BLaER1 treated with 17β-estradiol and CSF1 and Interleukin-3, amounts not matched to agents 10 nM and 100 nM (cell line): Measurements from ENCODE around the gene TXNIP.

Experiments
- H3K27ac ChIP-seq, 11 experiments: shearing (Covaris generic); formaldehyde crosslinking; 2 replicates each; pipeline ENCODE4 v1.8.1; 2022
- H3K27me3 ChIP-seq, 11 experiments: shearing (Covaris generic); formaldehyde crosslinking; 2 replicates each; pipeline ENCODE4 v1.8.1; 2022
- H3K36me3 ChIP-seq, 11 experiments: shearing (Covaris generic); formaldehyde crosslinking; 2 replicates each; pipeline ENCODE4 v1.8.1; 2022
- H3K4me1 ChIP-seq, 10 experiments: shearing (Covaris generic); formaldehyde crosslinking; 2 replicates each; pipeline ENCODE4 v1.8.1; 2022
- H3K4me2 ChIP-seq, 11 experiments: shearing (Covaris generic); formaldehyde crosslinking; 2 replicates each; pipeline ENCODE4 v1.8.1; 2022
- H3K4me3 ChIP-seq, 10 experiments: shearing (Covaris generic); formaldehyde crosslinking; 2 replicates each; pipeline ENCODE4 v1.8.1; 2022
- H3K9ac ChIP-seq, 11 experiments: shearing (Covaris generic); formaldehyde crosslinking; 2 replicates each; pipeline ENCODE4 v1.8.1; 2022
- H3K9me3 ChIP-seq, 11 experiments: shearing (Covaris generic); formaldehyde crosslinking; replicated peaks in 1 of 11; 2 replicates each; pipeline ENCODE4 v1.8.1; 2022
- H4K20me1 ChIP-seq, 11 experiments: shearing (Covaris generic); formaldehyde crosslinking; 2 replicates each; pipeline ENCODE4 v1.8.1; 2022
- Cebpa-rat ChIP-seq, 11 experiments: shearing (Covaris generic); IDR thresholded peaks; 2 replicates each; pipeline ENCODE4 v1.8.1; 2022

Gene TXNIP

GRCh38 chr1:145983206-145983675 lies 13.1 kb downstream of the TXNIP start:
- no peaks in the 10 kb centered on the region for H3K36me3 ChIP-seq
- no peaks in the 10 kb centered on the region for H3K27me3 ChIP-seq
- H3K27ac ChIP-seq = peak overlapping the region in 6 of 11 experiments; percentile 18 to 95 (median 92); a peak in 9 of 22 replicates
- H3K4me3 ChIP-seq = no peak overlapping the region
- peak overlapping the region in 1 of 11 experiments; percentile 6; a peak in 1 of 22 replicates for H3K9ac ChIP-seq
- H3K9me3 ChIP-seq = no peaks in the 10 kb centered on the region
- H4K20me1 ChIP-seq = no peaks in the 10 kb centered on the region
- H3K4me2 ChIP-seq = peak overlapping the region in 7 of 11 experiments; percentile 6 to 96 (median 86); a peak in 11 of 22 replicates
- TF ChIP-seq Cebpa-rat (IDR thresholded peaks at IDR 0.05) = no peak
- peaks cover 31 to 97% (median 70%) of the 10 kb centered on the region in 10 experiments for H3K4me1 ChIP-seq

- Histone ChIP-seq H3K9me3 (no peaks in the 10 kb centered on the region), H3K4me2 (peak overlapping the region in 7 of 11 experiments; percentile 6 to 96 (median 88); a peak in 12 of 22 replicates), H3K27me3 (no peaks in the 10 kb centered on the region), H3K36me3 (no peaks in the 10 kb centered on the region), H3K4me3 (no peak overlapping the region), H3K9ac (no peak overlapping the region), H3K27ac (peak overlapping the region in 10 of 11 experiments; percentile 84 to 95 (median 92); a peak in 18 of 22 replicates), H4K20me1 (no peaks in the 10 kb centered on the region), H3K4me1 (peaks cover 41 to 97% (median 80%) of the 10 kb centered on the region in 10 experiments)
- TF ChIP-seq Cebpa-rat (IDR thresholded peaks at IDR 0.05) = no peak
Measured at GRCh38 chr1:145982010-145982723, 14.2 kb downstream of the TXNIP start.

GRCh38 chr1:145980457-145980994 lies 15.9 kb downstream of the TXNIP start:
- Histone ChIP-seq H3K9me3 (no peaks in the 10 kb centered on the region), H3K9ac (peak overlapping the region; percentile 66 to 80 (median 78)), H3K4me2 (peak overlapping the region; percentile 78 to 96 (median 87)), H3K4me3 (peak overlapping the region in 6 of 10 experiments; percentile 4 to 39 (median 8); a peak in 2 of 20 replicates), H3K27me3 (no peaks in the 10 kb centered on the region), H3K4me1 (peaks cover 46 to 84% (median 72%) of the 10 kb centered on the region in 10 experiments), H3K36me3 (no peaks in the 10 kb centered on the region), H4K20me1 (no peaks in the 10 kb centered on the region), H3K27ac (peak overlapping the region; percentile 84 to 95 (median 91))
- TF ChIP-seq Cebpa-rat (IDR thresholded peaks at IDR 0.05) = peak in 2 of 11 experiments; percentile 8 to 10; a peak in 1 of 22 replicates

GRCh38 chr1:145979746-145980456 lies 16.5 kb downstream of the TXNIP start:
- H4K20me1 ChIP-seq = no peaks in the 10 kb centered on the region

GRCh38 chr1:145978854-145979745 lies 17.3 kb downstream of the TXNIP start:
- Histone ChIP-seq H3K36me3 (no peaks in the 10 kb centered on the region; a peak in 1 of 22 replicates), H3K9ac (peak overlapping the region; percentile 69 to 80 (median 78)), H3K4me1 (peaks cover 46 to 70% (median 63%) of the 10 kb centered on the region in 10 experiments), H3K4me2 (peak overlapping the region; percentile 78 to 96 (median 87)), H3K27ac (peak overlapping the region; percentile 84 to 95 (median 91)), H3K9me3 (no peaks in the 10 kb centered on the region), H4K20me1 (no peaks in the 10 kb centered on the region), H3K4me3 (peak overlapping the region in 9 of 10 experiments; percentile 26 to 56 (median 40); a peak in 18 of 20 replicates), H3K27me3 (no peaks in the 10 kb centered on the region)
- no peak for TF ChIP-seq Cebpa-rat (IDR thresholded peaks at IDR 0.05)

More at GRCh38 chr1:145979746-145980456, 16.5 kb downstream of the TXNIP start:
- TF ChIP-seq Cebpa-rat (IDR thresholded peaks at IDR 0.05) = peak; percentile 67 to 94 (median 90)
- Histone ChIP-seq H3K27ac (peak overlapping the region; percentile 84 to 95 (median 91)), H3K4me2 (peak overlapping the region; percentile 78 to 96 (median 87)), H3K4me1 (peaks cover 46 to 78% (median 66%) of the 10 kb centered on the region in 10 experiments), H3K9me3 (no peaks in the 10 kb centered on the region), H3K36me3 (no peaks in the 10 kb centered on the region; a peak in 1 of 22 replicates), H3K27me3 (no peaks in the 10 kb centered on the region), H3K9ac (peak overlapping the region; percentile 66 to 80 (median 78)), H3K4me3 (peak overlapping the region in 7 of 10 experiments; percentile 5 to 39 (median 13); a peak in 5 of 20 replicates)

DNA sequence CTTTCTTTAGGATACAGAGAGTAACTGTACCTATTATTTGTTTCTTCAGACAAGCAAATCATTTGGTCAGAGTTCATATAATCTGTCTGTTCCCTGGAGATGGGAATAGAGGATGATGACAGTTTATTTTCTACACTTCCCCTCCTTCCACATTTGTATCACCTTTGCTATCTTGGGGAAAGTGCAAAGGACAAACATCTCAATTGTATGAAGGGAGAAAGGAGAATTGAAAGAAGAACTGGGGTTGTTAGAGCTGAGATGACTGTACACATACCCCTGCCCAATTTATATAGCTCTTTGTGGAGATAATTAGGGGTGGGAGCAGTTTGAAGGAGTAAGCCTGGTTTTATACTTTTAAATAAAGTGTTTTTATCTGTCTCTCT lies 17.9 kb downstream of the TXNIP start:
- no peaks in the 10 kb centered on the region for H3K9me3 ChIP-seq
- no peak for TF ChIP-seq Cebpa-rat (IDR thresholded peaks at IDR 0.05)
- H3K27me3 ChIP-seq = no peaks in the 10 kb centered on the region
- no peaks in the 10 kb centered on the region; a peak in 1 of 22 replicates for H3K36me3 ChIP-seq
- H3K4me3 ChIP-seq = peak overlapping the region in 7 of 10 experiments; percentile 26 to 56 (median 36); a peak in 13 of 20 replicates
- H3K4me2 ChIP-seq = peak overlapping the region; percentile 71 to 96 (median 87)
- H3K9ac ChIP-seq = peak overlapping the region; percentile 64 to 80 (median 78)
- no peaks in the 10 kb centered on the region for H4K20me1 ChIP-seq
- H3K27ac ChIP-seq = peak overlapping the region; percentile 63 to 95 (median 91)
- H3K4me1 ChIP-seq = peaks cover 46 to 64% (median 60%) of the 10 kb centered on the region in 10 experiments

GRCh38 chr1:145977486-145978470 lies 18.6 kb downstream of the TXNIP start:
- Histone ChIP-seq H3K9me3 (no peaks in the 10 kb centered on the region), H3K9ac (peak overlapping the region; percentile 64 to 80 (median 78)), H3K4me2 (peak overlapping the region; percentile 71 to 96 (median 87)), H3K4me1 (peaks cover 42 to 57% (median 55%) of the 10 kb centered on the region in 10 experiments), H3K27ac (peak overlapping the region; percentile 63 to 95 (median 91)), H3K36me3 (no peaks in the 10 kb centered on the region; a peak in 1 of 22 replicates), H3K27me3 (no peaks in the 10 kb centered on the region), H4K20me1 (no peaks in the 10 kb centered on the region), H3K4me3 (peak overlapping the region in 4 of 10 experiments; percentile 36 to 56 (median 46); a peak in 7 of 20 replicates)
- no peak for TF ChIP-seq Cebpa-rat (IDR thresholded peaks at IDR 0.05)
